ENCODE data around the gene PMVK.

Gene PMVK

GRCh38 chr1:154880671-154881070 lies 55.8 kb downstream of the PMVK start:
- Histone ChIP-seq H3K4me3 (ENCODE audit: low read depth, low read length) (no peak overlapping the region), H3K27me3 (no peaks in the 10 kb centered on the region), H3K9me3 (no peaks in the 10 kb centered on the region), H3K4me1 (no peaks in the 10 kb centered on the region), H3K36me3 (no peaks in the 10 kb centered on the region)
- DNase-seq, result no peak
- TF ChIP-seq CTCF (IDR thresholded peaks at IDR 0.05; ENCODE audit: low read depth, low read length), result no peak

GRCh38 chr1:154879038-154879421 lies 57.5 kb downstream of the PMVK start:
- TF ChIP-seq CTCF (IDR thresholded peaks at IDR 0.05; ENCODE audit: low read depth, low read length), result no peak
- Histone ChIP-seq H3K27me3 (no peaks in the 10 kb centered on the region), H3K4me1 (no peaks in the 10 kb centered on the region), H3K4me3 (ENCODE audit: low read depth, low read length) (no peak overlapping the region), H3K36me3 (no peaks in the 10 kb centered on the region), H3K9me3 (no peaks in the 10 kb centered on the region)
- DNase-seq, result no peak

GRCh38 chr1:154878371-154879037 lies 58.0 kb downstream of the PMVK start:
- DNase-seq, result peak; percentile 85
- no peak overlapping the region for H3K4me3 ChIP-seq (ENCODE audit: low read depth, low read length)
- TF ChIP-seq CTCF (IDR thresholded peaks at IDR 0.05; ENCODE audit: low read depth, low read length), result peak; percentile 90
- H3K9me3 ChIP-seq, result no peaks in the 10 kb centered on the region
- H3K4me1 ChIP-seq, result no peaks in the 10 kb centered on the region
- H3K27me3 ChIP-seq, result no peaks in the 10 kb centered on the region
- H3K36me3 ChIP-seq, result no peaks in the 10 kb centered on the region

GRCh38 chr1:154877370-154877974 lies 59.0 kb downstream of the PMVK start:
- Histone ChIP-seq H3K4me1 (no peaks in the 10 kb centered on the region), H3K36me3 (no peaks in the 10 kb centered on the region), H3K9me3 (no peaks in the 10 kb centered on the region), H3K27me3 (no peaks in the 10 kb centered on the region), H3K4me3 (ENCODE audit: low read depth, low read length) (no peak overlapping the region)
- DNase-seq, result no peak
- no peak for TF ChIP-seq CTCF (IDR thresholded peaks at IDR 0.05; ENCODE audit: low read depth, low read length)

- Histone ChIP-seq H3K4me3 (ENCODE audit: low read depth, low read length) (no peak overlapping the region), H3K27me3 (no peaks in the 10 kb centered on the region), H3K36me3 (no peaks in the 10 kb centered on the region), H3K9me3 (no peaks in the 10 kb centered on the region), H3K4me1 (no peaks in the 10 kb centered on the region)
- no peak for TF ChIP-seq CTCF (IDR thresholded peaks at IDR 0.05; ENCODE audit: low read depth, low read length)
- DNase-seq, result no peak
Observed at GRCh38 chr1:154876842-154877369, 59.6 kb downstream of the PMVK start.
